Lower lobe of right lung (tissue), 2 donors: ENCODE results near the gene OSBPL8. TPM values are rescaled to one million over a fixed set of nuclear protein-coding genes. Genes with fewer than 3 reads are reported as not detected.
"Not testable (repeated sequence)": the region's sequence is repeated elsewhere in the genome, so short reads cannot be mapped to it uniquely, and the experiment has no call there.

ENCODE experiments used
- ATAC-seq, 2 donors: fragments of 200-7000 bp; cut with Tn5 transposase; one replicate each; pipeline ENCODE4 v1.9.1; 2020 to 2022; ENCODE audit warnings: mild to moderate bottlenecking in 2 of 2, moderate library complexity in 2 of 2
- DNase-seq: peaks from one replicate; pipeline ENCODE4 v3.0.0-alpha.2; 2020
- H3K27ac ChIP-seq: fragments of 200-600 bp; one replicate; pipeline ENCODE4 v1.8.0; 2022
- H3K27me3 ChIP-seq: fragments of 200-600 bp; one replicate; pipeline ENCODE4 v1.8.0; 2022; ENCODE audit warnings: low read depth
- H3K36me3 ChIP-seq: fragments of 200-600 bp; one replicate; pipeline ENCODE4 v1.8.0; 2022; ENCODE audit warnings: mild to moderate bottlenecking
- H3K4me1 ChIP-seq: fragments of 200-600 bp; one replicate; pipeline ENCODE4 v1.8.0; 2022
- H3K4me3 ChIP-seq: fragments of 200-600 bp; one replicate; pipeline ENCODE4 v1.8.0; 2022; ENCODE audit warnings: mild to moderate bottlenecking
- H3K9me3 ChIP-seq: fragments of 200-600 bp; one replicate; pipeline ENCODE4 v1.8.0; 2022
- CTCF ChIP-seq: fragments of 200-600 bp; IDR thresholded peaks from one replicate; pipeline ENCODE4 v1.8.0; 2022; ENCODE audit warnings: antibody characterized with exemption, mild to moderate bottlenecking
- intact Hi-C: fragments of 100-400 bp; cut with DNase I; formaldehyde crosslinking; loops from one replicate; pipeline ENCODE4 v1.11.0; 2022
- total RNA-seq: library from RNA; stranded (reverse); fragmentation: NEBNext Ultra II Directional; extraction: Animal tissue kit (Norgen Biotek cat#: 25700); gene quantifications from one replicate; pipeline ENCODE4 v1.2.1, GENCODE V29; 2021
- donor health status: DM: no; HTN: yes; CAD: no; lungs with severe emphysema.

Gene OSBPL8
- total RNA-seq, 1 donor from 2014 or later: 82.7 TPM

GRCh38 chr12:76329606-76330005 is 230.0 kb downstream of the OSBPL8 start:
- H3K9me3 ChIP-seq: no peaks in the 10 kb centered on the region
- no peaks in the 10 kb centered on the region for H3K4me1 ChIP-seq
- H3K4me3 ChIP-seq: no peak overlapping the region
- intact Hi-C loops: no loop called here
- ATAC-seq (no peak), DNase-seq (no peak)
- no peak for TF ChIP-seq CTCF
- H3K27ac ChIP-seq: no peak overlapping the region
- no peaks in the 10 kb centered on the region for H3K27me3 ChIP-seq
- no peaks in the 10 kb centered on the region for H3K36me3 ChIP-seq

GRCh38 chr12:76329159-76329558 is 230.4 kb downstream of the OSBPL8 start:
- Histone ChIP-seq H3K4me3 (no peak overlapping the region), H3K27me3 (no peaks in the 10 kb centered on the region), H3K27ac (no peak overlapping the region), H3K9me3 (no peaks in the 10 kb centered on the region), H3K4me1 (no peaks in the 10 kb centered on the region), H3K36me3 (no peaks in the 10 kb centered on the region)
- ATAC-seq: no peak
- DNase-seq: no peak
- intact Hi-C loops: no loop called here
- no peak for TF ChIP-seq CTCF

- DNase-seq, intact Hi-C loops, H3K27ac ChIP-seq, H3K27me3 ChIP-seq, H3K4me3 ChIP-seq, H3K36me3 ChIP-seq, ATAC-seq, H3K9me3 ChIP-seq, H3K4me1 ChIP-seq: not testable (repeated sequence)
Measured at GRCh38 chr12:76319595-76320319, 239.8 kb downstream of the OSBPL8 start.

- Histone ChIP-seq H3K27me3 (no peaks in the 10 kb centered on the region), H3K36me3 (no peaks in the 10 kb centered on the region), H3K9me3 (no peaks in the 10 kb centered on the region), H3K27ac (no peak overlapping the region), H3K4me3 (no peak overlapping the region), H3K4me1 (no peaks in the 10 kb centered on the region)
- no peak for DNase-seq
- ATAC-seq: no peak
- no peak for TF ChIP-seq CTCF
- intact Hi-C loops: no loop called here
Measured at GRCh38 chr12:76318773-76319594, 240.6 kb downstream of the OSBPL8 start.

GRCh38 chr12:76317976-76318375 is 241.6 kb downstream of the OSBPL8 start:
- H3K9me3 ChIP-seq: no peaks in the 10 kb centered on the region
- TF ChIP-seq CTCF: no peak
- ATAC-seq: no peak
- H3K4me3 ChIP-seq: no peak overlapping the region
- DNase-seq: no peak
- H3K27ac ChIP-seq: no peak overlapping the region
- intact Hi-C loops: no loop called here
- H3K27me3 ChIP-seq: no peaks in the 10 kb centered on the region
- H3K4me1 ChIP-seq: no peaks in the 10 kb centered on the region
- H3K36me3 ChIP-seq: no peaks in the 10 kb centered on the region

GRCh38 chr12:76316468-76316867 is 243.1 kb downstream of the OSBPL8 start:
- DNase-seq (no peak), ATAC-seq (no peak)
- Histone ChIP-seq H3K9me3 (no peaks in the 10 kb centered on the region), H3K4me1 (no peaks in the 10 kb centered on the region), H3K4me3 (no peak overlapping the region), H3K36me3 (no peaks in the 10 kb centered on the region), H3K27me3 (no peaks in the 10 kb centered on the region), H3K27ac (no peak overlapping the region)
- intact Hi-C loops: no loop called here
- no peak for TF ChIP-seq CTCF
